ENCODE data around the gene DDAH1. TPM values are rescaled to one million over a fixed set of nuclear protein-coding genes. Genes with fewer than 3 reads are reported as not detected.

The DDAH1 gene
- total RNA-seq, 2 experiments from 2014 or later = 0.13 to 0.26 TPM

- ATAC-seq (no peak), DNase-seq (no peak)
- Mint-ChIP-seq H3K9me3 (ENCODE audit: insufficient read depth) (no peaks in the 10 kb centered on the region), H3K36me3 (ENCODE audit: low read depth) (no peaks in the 10 kb centered on the region), H3K27ac (no peak overlapping the region), H3K27me3 (ENCODE audit: low read depth) (peaks cover 35% of the 10 kb centered on the region), H3K4me1 (ENCODE audit: low read depth) (no peaks in the 10 kb centered on the region), H3K4me3 (no peak overlapping the region)
- ChIA-PET POLR2A (interaction anchor here (0.6 kb wide), 1 partner anchor 665 kb away, joined by 3 read pairs; no protein-coding TSS in a partner anchor), CTCF (no interaction called here)
Measured at GRCh38 chr1:85342207-85342606, 122.8 kb downstream of the DDAH1 start.

DNA sequence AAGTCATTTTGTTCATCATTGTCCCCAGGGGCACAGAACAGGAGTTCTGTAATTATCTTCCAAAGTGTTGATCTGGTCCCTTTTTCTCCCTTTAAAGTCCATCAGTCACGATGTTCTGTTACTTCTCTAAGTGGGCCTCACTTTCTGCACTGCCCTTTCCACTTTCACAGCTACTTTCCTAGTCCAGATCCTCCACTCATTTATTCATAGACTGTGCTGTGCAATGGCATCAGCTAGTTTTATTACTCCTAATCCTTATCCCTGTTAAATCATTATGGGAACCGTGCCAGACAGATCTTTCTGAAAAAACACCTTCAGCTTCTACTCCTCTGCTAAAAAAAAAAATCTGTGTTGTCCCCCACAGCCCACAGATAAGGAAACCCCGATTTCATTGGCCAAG, 124.5 kb downstream of the DDAH1 start:
- H3K27ac Mint-ChIP-seq = no peak overlapping the region
- H3K36me3 Mint-ChIP-seq (ENCODE audit: low read depth) = no peaks in the 10 kb centered on the region
- DNase-seq (no peak), ATAC-seq (no peak)
- H3K27me3 Mint-ChIP-seq (ENCODE audit: low read depth) = peaks cover 37% of the 10 kb centered on the region
- H3K4me1 Mint-ChIP-seq (ENCODE audit: low read depth) = no peaks in the 10 kb centered on the region
- no peak overlapping the region for H3K4me3 Mint-ChIP-seq
- no peaks in the 10 kb centered on the region for H3K9me3 Mint-ChIP-seq (ENCODE audit: insufficient read depth)
- ChIA-PET POLR2A (no interaction called here), CTCF (no interaction called here)

DNA sequence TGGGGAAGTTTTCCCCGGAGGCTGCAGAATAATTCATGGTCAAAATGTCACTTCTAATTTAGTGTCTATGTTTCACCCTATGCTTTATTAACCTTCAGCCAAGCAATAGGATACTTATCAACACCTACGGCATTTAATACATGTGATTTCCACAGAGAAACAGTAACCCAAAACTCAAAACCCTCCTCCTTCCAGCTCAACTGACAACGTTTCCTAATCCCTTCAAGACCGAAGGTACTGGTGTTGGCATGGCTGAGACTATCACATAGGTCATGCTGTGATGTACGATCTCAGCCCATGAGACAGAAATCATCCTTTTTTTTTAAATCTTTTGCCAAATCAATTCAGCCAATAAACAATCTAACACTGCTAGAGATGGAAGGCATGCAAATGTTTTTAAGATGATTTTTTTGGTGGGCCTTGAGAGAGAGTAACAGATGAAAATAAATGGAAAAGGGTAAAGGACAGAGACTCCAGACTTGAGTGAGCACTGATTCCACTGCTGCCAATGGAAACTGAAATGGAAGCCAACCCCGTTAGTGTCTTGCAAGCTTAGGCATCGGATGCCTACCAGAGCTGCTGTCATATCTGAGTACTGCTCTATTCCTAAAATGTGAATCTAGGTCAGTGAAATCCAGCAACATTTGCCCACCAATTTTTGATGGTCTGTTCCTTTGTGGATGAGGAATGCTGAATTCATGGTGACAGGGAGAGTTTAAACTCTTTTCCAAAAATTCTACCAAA, 125.1 kb downstream of the DDAH1 start:
- Mint-ChIP-seq H3K27ac (no peak overlapping the region), H3K4me3 (no peak overlapping the region), H3K9me3 (ENCODE audit: insufficient read depth) (no peaks in the 10 kb centered on the region), H3K27me3 (ENCODE audit: low read depth) (peaks cover 41% of the 10 kb centered on the region), H3K36me3 (ENCODE audit: low read depth) (no peaks in the 10 kb centered on the region), H3K4me1 (ENCODE audit: low read depth) (peaks cover 2% of the 10 kb centered on the region)
- CTCF ChIA-PET = no interaction called here
- ATAC-seq (no peak), DNase-seq (no peak)
- POLR2A ChIA-PET = no interaction called here

DNA sequence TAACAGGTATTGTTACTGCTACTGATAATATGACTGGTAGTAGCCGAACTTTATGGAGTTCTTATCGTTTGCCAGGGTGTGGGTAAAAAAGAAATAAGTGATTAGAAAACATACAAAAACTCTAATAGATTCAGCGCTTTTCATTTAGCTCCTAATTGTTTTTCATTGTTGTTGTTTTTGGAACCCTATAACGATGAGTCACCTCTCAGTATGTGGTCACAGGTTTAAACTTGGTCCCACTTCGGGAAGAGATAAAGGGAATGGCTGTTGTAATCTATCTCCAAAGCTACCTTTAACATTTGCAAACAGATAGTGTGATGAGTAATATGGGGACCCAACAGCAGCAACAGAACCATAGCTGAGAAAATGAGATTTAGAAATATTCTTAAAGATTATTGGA, 125.9 kb downstream of the DDAH1 start:
- ATAC-seq (no peak), DNase-seq (no peak)
- H3K27me3 Mint-ChIP-seq (ENCODE audit: low read depth) = peaks cover 41% of the 10 kb centered on the region
- H3K4me1 Mint-ChIP-seq (ENCODE audit: low read depth) = peaks cover 7% of the 10 kb centered on the region
- H3K4me3 Mint-ChIP-seq = no peak overlapping the region
- POLR2A ChIA-PET = no interaction called here
- no peak overlapping the region for H3K27ac Mint-ChIP-seq
- H3K9me3 Mint-ChIP-seq (ENCODE audit: insufficient read depth) = no peaks in the 10 kb centered on the region
- no peaks in the 10 kb centered on the region for H3K36me3 Mint-ChIP-seq (ENCODE audit: low read depth)
- CTCF ChIA-PET = no interaction called here

- ATAC-seq = no peak
- peaks cover 7% of the 10 kb centered on the region for H3K4me1 Mint-ChIP-seq (ENCODE audit: low read depth)
- CTCF ChIA-PET = no interaction called here
- no peak overlapping the region for H3K27ac Mint-ChIP-seq
- POLR2A ChIA-PET = no interaction called here
- H3K27me3 Mint-ChIP-seq (ENCODE audit: low read depth) = peaks cover 37% of the 10 kb centered on the region
- no peaks in the 10 kb centered on the region for H3K36me3 Mint-ChIP-seq (ENCODE audit: low read depth)
- no peak overlapping the region for H3K4me3 Mint-ChIP-seq
- peaks cover 7% of the 10 kb centered on the region for H3K9me3 Mint-ChIP-seq (ENCODE audit: insufficient read depth)
- DNase-seq = no peak
Measured at GRCh38 chr1:85334962-85335361, 130.0 kb downstream of the DDAH1 start.

DNA sequence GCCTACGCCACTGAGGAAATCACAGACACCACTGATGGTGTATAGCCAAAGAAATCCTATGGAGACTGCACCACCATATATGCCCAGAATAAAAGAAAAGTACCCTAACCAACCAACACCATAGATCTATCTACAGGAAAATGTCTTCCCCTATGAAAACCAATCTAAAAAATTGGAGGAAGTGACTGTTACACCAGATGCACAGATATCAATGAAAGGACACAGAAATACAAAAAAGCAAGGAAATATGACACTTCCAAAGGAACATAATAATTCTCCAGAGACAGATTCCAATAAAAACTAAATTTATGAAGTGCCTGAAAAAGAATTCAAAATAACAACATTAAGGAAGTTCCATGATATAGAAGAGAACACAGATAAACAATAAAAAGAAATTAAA, 131.8 kb downstream of the DDAH1 start:
- ChIA-PET POLR2A (no interaction called here), CTCF (no interaction called here)
- Mint-ChIP-seq H3K27me3 (ENCODE audit: low read depth) (peaks cover 36% of the 10 kb centered on the region), H3K4me3 (no peak overlapping the region), H3K36me3 (ENCODE audit: low read depth) (no peaks in the 10 kb centered on the region), H3K9me3 (ENCODE audit: insufficient read depth) (peaks cover 7% of the 10 kb centered on the region), H3K27ac (no peak overlapping the region), H3K4me1 (ENCODE audit: low read depth) (peaks cover 7% of the 10 kb centered on the region)
- no peak for ATAC-seq
- no peak for DNase-seq

DNA sequence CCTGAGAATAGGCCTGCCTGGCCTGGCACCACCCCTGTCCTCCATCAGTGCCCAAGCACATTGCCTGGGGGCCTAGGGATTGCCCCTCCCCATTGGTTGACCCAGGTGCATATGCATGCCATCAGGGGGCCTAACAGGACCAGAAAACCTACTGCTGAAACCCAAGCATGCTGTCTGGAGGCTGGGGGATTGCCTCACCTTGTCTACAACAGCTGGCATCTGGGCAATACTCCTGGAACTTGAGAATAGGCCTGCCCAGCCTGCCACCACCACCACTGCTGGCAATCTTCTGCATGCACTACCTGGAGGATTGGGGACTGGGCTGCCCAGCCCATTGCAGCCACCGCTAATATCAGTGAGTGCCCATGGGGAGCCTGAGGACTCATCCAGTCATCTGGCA, 132.4 kb downstream of the DDAH1 start:
- ATAC-seq = no peak
- ChIA-PET POLR2A (no interaction called here), CTCF (no interaction called here)
- peaks cover 7% of the 10 kb centered on the region for H3K9me3 Mint-ChIP-seq (ENCODE audit: insufficient read depth)
- H3K4me1 Mint-ChIP-seq (ENCODE audit: low read depth) = peaks cover 7% of the 10 kb centered on the region
- H3K27ac Mint-ChIP-seq = no peak overlapping the region
- DNase-seq = no peak
- no peaks in the 10 kb centered on the region for H3K36me3 Mint-ChIP-seq (ENCODE audit: low read depth)
- H3K27me3 Mint-ChIP-seq (ENCODE audit: low read depth) = peaks cover 32% of the 10 kb centered on the region
- no peak overlapping the region for H3K4me3 Mint-ChIP-seq

- Mint-ChIP-seq H3K27ac (no peak overlapping the region), H3K4me1 (ENCODE audit: low read depth) (peaks cover 7% of the 10 kb centered on the region), H3K9me3 (ENCODE audit: insufficient read depth) (peaks cover 7% of the 10 kb centered on the region), H3K4me3 (no peak overlapping the region), H3K27me3 (ENCODE audit: low read depth) (peaks cover 35% of the 10 kb centered on the region), H3K36me3 (ENCODE audit: low read depth) (no peaks in the 10 kb centered on the region)
- ATAC-seq (no peak), DNase-seq (no peak)
- ChIA-PET CTCF (interaction anchor here (0.6 kb wide), 1 partner anchor 318 kb away, joined by 3 read pairs; no protein-coding TSS in a partner anchor), POLR2A (no interaction called here)
Measured at GRCh38 chr1:85330711-85331290, 134.2 kb downstream of the DDAH1 start.

DNA sequence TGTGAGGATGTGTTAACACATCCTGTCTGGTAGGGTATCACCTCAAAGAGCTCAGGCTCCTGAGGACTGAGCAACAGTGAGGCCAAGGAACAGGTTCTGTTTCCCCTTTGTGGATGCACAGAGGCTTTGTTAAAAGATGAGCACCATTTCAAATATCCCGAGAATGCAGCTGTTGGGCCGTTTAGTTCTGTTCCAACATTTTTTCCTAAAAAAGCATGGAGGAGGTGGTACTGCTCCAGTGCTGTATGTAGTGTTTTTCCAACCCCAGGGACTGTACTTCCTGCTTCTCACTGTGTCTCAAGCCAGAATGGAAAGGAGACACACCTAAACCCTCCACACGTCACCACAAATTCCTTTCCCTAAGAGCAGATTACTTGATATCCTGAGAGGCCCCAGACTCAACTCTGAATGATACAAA, 134.7 kb downstream of the DDAH1 start:
- DNase-seq (no peak), ATAC-seq (no peak)
- H3K36me3 Mint-ChIP-seq (ENCODE audit: low read depth) = no peaks in the 10 kb centered on the region
- peaks cover 7% of the 10 kb centered on the region for H3K4me1 Mint-ChIP-seq (ENCODE audit: low read depth)
- ChIA-PET CTCF (interaction anchor here (0.6 kb wide), 1 partner anchor 319 kb away, joined by 3 read pairs; no protein-coding TSS in a partner anchor), POLR2A (no interaction called here)
- no peak overlapping the region for H3K4me3 Mint-ChIP-seq
- no peak overlapping the region for H3K27ac Mint-ChIP-seq
- peaks cover 39% of the 10 kb centered on the region for H3K27me3 Mint-ChIP-seq (ENCODE audit: low read depth)
- peaks cover 7% of the 10 kb centered on the region for H3K9me3 Mint-ChIP-seq (ENCODE audit: insufficient read depth)

GRCh38 chr1:85328713-85329397, 136.1 kb downstream of the DDAH1 start:
- H3K27me3 Mint-ChIP-seq (ENCODE audit: low read depth) = peaks cover 42% of the 10 kb centered on the region
- H3K36me3 Mint-ChIP-seq (ENCODE audit: low read depth) = no peaks in the 10 kb centered on the region
- ChIA-PET POLR2A (no interaction called here), CTCF (no interaction called here)
- no peak overlapping the region for H3K27ac Mint-ChIP-seq
- H3K4me3 Mint-ChIP-seq = no peak overlapping the region
- no peaks in the 10 kb centered on the region for H3K4me1 Mint-ChIP-seq (ENCODE audit: low read depth)
- DNase-seq (no peak), ATAC-seq (no peak)
- H3K9me3 Mint-ChIP-seq (ENCODE audit: insufficient read depth) = peaks cover 7% of the 10 kb centered on the region

GRCh38 chr1:85327759-85328158, 137.2 kb downstream of the DDAH1 start:
- H3K4me1 Mint-ChIP-seq (ENCODE audit: low read depth) = no peaks in the 10 kb centered on the region
- H3K4me3 Mint-ChIP-seq = no peak overlapping the region
- H3K36me3 Mint-ChIP-seq (ENCODE audit: low read depth) = no peaks in the 10 kb centered on the region
- no peaks in the 10 kb centered on the region for H3K9me3 Mint-ChIP-seq (ENCODE audit: insufficient read depth)
- ATAC-seq (no peak), DNase-seq (no peak)
- ChIA-PET CTCF (no interaction called here), POLR2A (no interaction called here)
- peaks cover 41% of the 10 kb centered on the region for H3K27me3 Mint-ChIP-seq (ENCODE audit: low read depth)
- H3K27ac Mint-ChIP-seq = no peak overlapping the region

- Mint-ChIP-seq H3K4me1 (ENCODE audit: low read depth) (no peaks in the 10 kb centered on the region), H3K36me3 (ENCODE audit: low read depth) (no peaks in the 10 kb centered on the region), H3K9me3 (ENCODE audit: insufficient read depth) (no peaks in the 10 kb centered on the region), H3K27me3 (ENCODE audit: low read depth) (peaks cover 41% of the 10 kb centered on the region), H3K27ac (no peak overlapping the region), H3K4me3 (no peak overlapping the region)
- ATAC-seq (no peak), DNase-seq (no peak)
- ChIA-PET POLR2A (interaction anchor here (0.7 kb wide), 1 partner anchor 30 kb away, joined by 3 read pairs; no protein-coding TSS in a partner anchor), CTCF (no interaction called here)
Measured at GRCh38 chr1:85326851-85327250, 138.1 kb downstream of the DDAH1 start.

Measured in activated CD8-positive, alpha-beta T cell treated with anti-CD3 and anti-CD28 coated beads, Interleukin-2, amount 10 ng/mL, durations not matched to agents 7 days and 5 days (primary cell).